HG03139 (cell line): ENCODE data around the gene AHRR.

Source experiments
- ATAC-seq: cut with Tn5 transposase; IDR thresholded peaks from one replicate; pipeline ENCODE4 v1.9.1; 2021; ENCODE audit not compliant: unreplicated experiment

Gene AHRR

GRCh38 chr5:318931-319601 lies 2.4 kb upstream of the AHRR start:
- ATAC-seq, result no peak

GRCh38 chr5:320524-321229 lies 837 bp upstream of the AHRR start:
- no peak for ATAC-seq

GRCh38 chr5:321726-322251 lies 275 bp downstream of the AHRR start:
- no peak for ATAC-seq

- no peak for ATAC-seq
Measured at GRCh38 chr5:322281-322941, 897 bp downstream of the AHRR start.

- ATAC-seq, result no peak
Measured at GRCh38 chr5:322942-323879, 1.7 kb downstream of the AHRR start.

GRCh38 chr5:324736-325612 lies 3.5 kb downstream of the AHRR start:
- ATAC-seq, result no peak

GRCh38 chr5:326109-326508 lies 4.6 kb downstream of the AHRR start:
- no peak for ATAC-seq

- no peak for ATAC-seq
Measured at GRCh38 chr5:329121-329735, 7.7 kb downstream of the AHRR start.

- no peak for ATAC-seq
Measured at GRCh38 chr5:329768-330167, 8.3 kb downstream of the AHRR start.

- no peak for ATAC-seq
Measured at GRCh38 chr5:332843-333242, 11.3 kb downstream of the AHRR start.

GRCh38 chr5:333945-334344 lies 12.4 kb downstream of the AHRR start:
- no peak for ATAC-seq

- no peak for ATAC-seq
Measured at GRCh38 chr5:334903-335739, 13.6 kb downstream of the AHRR start.

GRCh38 chr5:335740-336038 lies 14.2 kb downstream of the AHRR start:
- no peak for ATAC-seq

GRCh38 chr5:337563-338130 lies 16.1 kb downstream of the AHRR start:
- ATAC-seq, result no peak

GRCh38 chr5:342501-343460 lies 21.3 kb downstream of the AHRR start:
- no peak for ATAC-seq

- no peak for ATAC-seq
Measured at GRCh38 chr5:343461-344401, 22.2 kb downstream of the AHRR start.
